Small intestine (tissue), 7 donors: ENCODE data around the gene SEMG1. TPM values are rescaled to one million over a fixed set of nuclear protein-coding genes. Genes with fewer than 3 reads are reported as not detected.

Experiments
- DNase-seq, 2 donors: peaks; one replicate each; pipeline versions ENCODE4 v3.0.0 to v3.0.0-alpha.2; 2013
- FAIRE-seq: peaks from 2 replicates; lab custom pipeline; 2012; peaks lifted over from hg19 to GRCh38; lab: Jason Lieb, UNC
- H3K27ac ChIP-seq, 3 donors: one replicate each; pipeline ENCODE4 v1.5.1; 2013; ENCODE audit warnings: low read length in 2 of 3, mild to moderate bottlenecking in 2 of 3, control low read depth in 1 of 3, inconsistent platforms in 1 of 3, low read depth in 1 of 3, moderate library complexity in 1 of 3
- H3K27me3 ChIP-seq, 3 donors: one replicate each; pipeline ENCODE4 v1.6.1; 2013; ENCODE audit warnings: low read length in 3 of 3, inconsistent platforms in 1 of 3; ENCODE audit not compliant: control insufficient read depth in 3 of 3, insufficient read depth in 3 of 3
- H3K36me3 ChIP-seq, 3 donors: one replicate each; pipeline ENCODE4 v1.6.1; 2013; ENCODE audit warnings: low read length in 3 of 3, inconsistent platforms in 1 of 3, low read depth in 1 of 3, mild to moderate bottlenecking in 1 of 3, moderate library complexity in 1 of 3; ENCODE audit not compliant: control insufficient read depth in 3 of 3, insufficient read depth in 2 of 3
- H3K4me1 ChIP-seq, 3 donors: one replicate each; pipeline ENCODE4 v1.6.1; 2013; ENCODE audit warnings: low read length in 2 of 3, inconsistent platforms in 1 of 3, low read depth in 1 of 3, mild to moderate bottlenecking in 1 of 3, moderate library complexity in 1 of 3; ENCODE audit not compliant: control insufficient read depth in 3 of 3, insufficient read depth in 2 of 3
- H3K4me3 ChIP-seq, 3 donors: one replicate each; pipeline ENCODE4 v1.5.1; 2013; ENCODE audit warnings: low read length in 3 of 3, control low read depth in 1 of 3, inconsistent platforms in 1 of 3, low read depth in 1 of 3, mild to moderate bottlenecking in 1 of 3, moderate library complexity in 1 of 3
- H3K9me3 ChIP-seq, 2 donors: one replicate each; pipeline ENCODE4 v1.6.1; 2013; ENCODE audit warnings: low read depth in 1 of 2, low read length in 1 of 2; ENCODE audit not compliant: control insufficient read depth in 2 of 2, insufficient read depth in 1 of 2
- WGBS, 3 donors: extraction: QIAGEN DNeasy Blood & Tissue Kit; methylation state at CpG; one replicate each; pipeline ENCODE4 v1.1.7; 2013; 5-methylcytosine and 5-hydroxymethylcytosine counted together
- polyA plus RNA-seq, 4 donors: library from polyadenylated mRNA; stranded (reverse) in 3 of 4; unstranded in 1 of 4; fragments of 200-250 nt in 3 of 4; fragments of 120-200 nt in 1 of 4; gene quantifications; one replicate each; pipeline versions ENCODE4 v1.2.1 to v1.2.3, GENCODE V29; 2013
- donor health status: healthy with polysubstance abuse.
- donor health status: control.
- donor health status: control.
- donor health status: Bipolar disorder and iron deficiency.
- donor health status: healthy.

Gene SEMG1
- polyA plus RNA-seq, 4 donors: 0.16 TPM; not detected in 3

DNA sequence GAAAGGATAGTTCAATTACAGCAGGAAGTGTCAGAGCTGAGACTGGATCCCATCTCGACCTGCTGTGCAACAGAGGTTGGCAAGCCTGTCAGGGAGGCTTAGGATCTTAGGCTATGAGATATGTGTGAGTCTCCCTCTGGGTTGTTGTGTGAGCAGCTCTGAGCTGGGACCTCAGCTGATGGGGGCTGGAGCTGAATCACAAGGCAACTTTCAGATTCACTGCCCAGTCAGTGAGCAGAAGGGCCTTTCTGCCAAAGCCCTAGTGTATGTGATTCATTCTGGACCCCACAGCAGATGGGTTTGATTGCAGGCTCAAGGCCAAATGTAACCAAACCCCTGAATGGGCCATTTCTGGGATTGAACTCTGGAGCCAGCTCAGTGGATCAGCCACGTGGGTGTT lies 27.7 kb upstream of the SEMG1 start:
- H3K36me3 ChIP-seq: no peaks in the 10 kb centered on the region

DNA sequence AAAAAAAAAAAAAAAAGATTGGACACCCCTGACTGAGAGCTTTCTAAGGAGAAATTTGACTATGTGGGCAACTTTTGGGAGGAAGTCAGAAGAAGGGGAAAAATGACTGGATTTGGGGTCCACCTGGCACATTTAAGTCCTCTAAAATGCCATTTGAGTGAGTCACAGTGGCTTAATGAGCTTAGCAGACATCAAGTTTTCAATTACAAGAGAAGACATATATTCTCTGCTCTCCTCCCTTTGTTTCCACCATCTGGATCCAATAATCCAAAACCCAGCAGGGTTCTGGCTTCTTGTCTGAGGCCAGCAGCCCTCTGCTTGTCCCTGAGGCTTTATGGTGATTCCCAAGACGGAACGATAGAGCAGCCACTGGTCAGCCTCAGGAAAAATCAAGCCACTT lies 25.2 kb upstream of the SEMG1 start:
- DNase-seq (no peak), FAIRE-seq (no peak)
- no peak overlapping the region for H3K27ac ChIP-seq
- WGBS, 3 donors: 91 to 97% (median 95%) methylated on average over 2 of the region's 2 CpGs
- H3K27me3 ChIP-seq: no peaks in the 10 kb centered on the region
- no peaks in the 10 kb centered on the region for H3K4me1 ChIP-seq
- H3K4me3 ChIP-seq: no peak overlapping the region
- H3K36me3 ChIP-seq: no peaks in the 10 kb centered on the region
- no peaks in the 10 kb centered on the region for H3K9me3 ChIP-seq

More for the DNA sequence above, 27.7 kb upstream of the SEMG1 start:
- no peak for FAIRE-seq
- Histone ChIP-seq H3K4me1 (peaks cover 0 to 10% (median 2%) of the 10 kb centered on the region in 3 donors), H3K9me3 (no peaks in the 10 kb centered on the region), H3K4me3 (no peak overlapping the region), H3K27ac (no peak overlapping the region), H3K27me3 (no peaks in the 10 kb centered on the region)
- no peak for DNase-seq
- 39 to 60% (median 42%) methylated on average over 2 of the region's 2 CpGs for WGBS, 3 donors

DNA sequence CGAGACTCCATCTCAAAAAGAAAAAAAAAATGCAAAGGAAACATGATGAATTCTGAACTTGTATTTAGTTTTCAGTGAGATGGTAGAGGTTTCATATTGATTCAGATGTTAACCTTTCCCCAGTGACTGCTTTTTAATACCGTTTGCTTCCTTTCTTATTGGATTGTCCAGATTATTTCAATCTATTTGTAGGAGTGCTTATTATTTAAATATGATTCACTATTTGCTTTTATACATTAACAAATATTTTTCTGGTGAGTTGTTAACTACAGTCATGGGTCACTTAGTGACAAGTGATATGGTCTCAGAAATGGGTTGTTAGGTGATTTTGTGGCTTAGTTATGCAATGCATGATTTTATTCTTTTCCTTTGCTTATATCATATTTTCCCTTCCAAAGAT lies 23.7 kb upstream of the SEMG1 start:
- H3K27ac ChIP-seq: no peak overlapping the region
- DNase-seq (no peak), FAIRE-seq (no peak)
- no peak overlapping the region for H3K4me3 ChIP-seq
- 78 to 87% (median 81%) methylated on average over 2 of the region's 2 CpGs for WGBS, 3 donors
- H3K9me3 ChIP-seq: no peaks in the 10 kb centered on the region
- H3K27me3 ChIP-seq: no peaks in the 10 kb centered on the region
- no peaks in the 10 kb centered on the region for H3K36me3 ChIP-seq
- no peaks in the 10 kb centered on the region for H3K4me1 ChIP-seq

DNA sequence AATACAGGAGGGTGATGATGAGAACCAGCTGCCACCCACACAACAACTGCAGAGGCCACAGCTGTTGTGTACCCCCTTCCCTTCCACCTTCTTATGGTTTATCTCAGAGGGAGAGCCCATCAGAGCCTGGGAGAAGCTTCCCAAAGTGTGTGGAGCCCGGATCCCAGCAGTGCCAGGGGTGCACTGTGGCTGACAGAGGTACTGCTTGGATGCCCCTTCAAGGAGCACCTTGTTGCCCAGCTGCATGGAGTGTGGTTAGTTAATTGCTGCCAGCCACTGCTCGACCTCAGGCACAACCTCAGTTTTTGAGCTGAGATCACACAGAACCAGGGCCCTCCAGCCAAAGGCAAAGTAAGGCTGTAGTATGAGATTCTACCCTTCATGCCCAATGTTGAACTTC lies 19.1 kb upstream of the SEMG1 start:
- DNase-seq (no peak), FAIRE-seq (no peak)
- no peak overlapping the region for H3K27ac ChIP-seq
- 64 to 70% (median 68%) methylated on average over 2 of the region's 2 CpGs for WGBS, 3 donors
- no peak overlapping the region for H3K4me3 ChIP-seq
- H3K36me3 ChIP-seq: no peaks in the 10 kb centered on the region
- H3K4me1 ChIP-seq: no peaks in the 10 kb centered on the region
- H3K9me3 ChIP-seq: no peaks in the 10 kb centered on the region
- H3K27me3 ChIP-seq: no peaks in the 10 kb centered on the region

DNA sequence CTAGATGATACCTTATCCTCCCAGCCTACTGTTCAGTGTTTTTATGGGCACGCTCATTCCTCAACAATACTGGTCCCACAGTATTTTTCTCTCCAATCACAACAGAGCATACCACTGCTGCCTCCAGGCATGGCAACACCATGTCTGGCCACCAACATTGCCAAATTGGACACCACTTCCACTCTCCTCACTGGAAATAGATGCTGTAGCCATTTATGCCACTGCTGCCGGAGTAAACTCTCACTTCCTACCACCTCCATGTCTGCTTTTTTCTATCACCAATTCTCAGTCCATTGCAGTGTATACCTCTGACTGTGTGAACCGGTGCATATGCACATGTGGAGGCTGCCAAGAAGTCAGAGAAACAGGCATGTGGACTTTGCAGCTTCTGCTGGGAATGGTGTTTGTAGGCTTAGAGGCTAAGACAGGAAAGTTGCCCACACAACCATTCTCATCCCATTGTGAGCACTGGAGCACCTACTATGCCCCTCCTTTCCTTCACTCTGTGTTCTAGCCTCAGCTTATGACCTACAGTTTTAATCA lies 17.7 kb upstream of the SEMG1 start:
- no peaks in the 10 kb centered on the region for H3K36me3 ChIP-seq
- no peaks in the 10 kb centered on the region for H3K27me3 ChIP-seq
- no peak overlapping the region for H3K4me3 ChIP-seq
- H3K9me3 ChIP-seq: no peaks in the 10 kb centered on the region
- DNase-seq (no peak), FAIRE-seq (no peak)
- H3K4me1 ChIP-seq: no peaks in the 10 kb centered on the region
- 83 to 88% (median 86%) methylated on average over 3 of the region's 3 CpGs for WGBS, 3 donors
- H3K27ac ChIP-seq: no peak overlapping the region

DNA sequence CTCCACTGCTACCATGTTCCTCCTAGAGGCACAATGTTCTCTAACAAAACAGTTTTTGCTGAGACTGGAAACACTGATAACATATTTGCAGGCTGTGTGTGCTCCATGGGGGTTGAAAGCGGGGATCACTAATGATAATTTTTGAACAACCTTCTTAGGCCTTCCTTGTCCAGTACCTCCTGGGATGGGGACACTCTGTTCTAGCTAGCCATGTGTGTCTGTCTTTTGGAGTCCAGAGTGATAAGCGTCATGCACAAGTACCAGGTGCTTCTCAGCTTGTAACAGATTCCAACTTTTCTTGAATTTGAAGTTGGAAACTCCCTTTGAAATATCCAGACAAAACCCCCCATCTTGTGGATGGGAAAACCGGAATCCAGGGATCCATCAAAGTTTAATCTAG lies 17.0 kb upstream of the SEMG1 start:
- FAIRE-seq (no peak), DNase-seq (no peak)
- no peaks in the 10 kb centered on the region for H3K4me1 ChIP-seq
- no peaks in the 10 kb centered on the region for H3K36me3 ChIP-seq
- no peak overlapping the region for H3K4me3 ChIP-seq
- no peak overlapping the region for H3K27ac ChIP-seq
- no peaks in the 10 kb centered on the region for H3K27me3 ChIP-seq
- H3K9me3 ChIP-seq: no peaks in the 10 kb centered on the region
- WGBS, 3 donors: 81 to 95% (median 83%) methylated on average over 3 of the region's 3 CpGs

DNA sequence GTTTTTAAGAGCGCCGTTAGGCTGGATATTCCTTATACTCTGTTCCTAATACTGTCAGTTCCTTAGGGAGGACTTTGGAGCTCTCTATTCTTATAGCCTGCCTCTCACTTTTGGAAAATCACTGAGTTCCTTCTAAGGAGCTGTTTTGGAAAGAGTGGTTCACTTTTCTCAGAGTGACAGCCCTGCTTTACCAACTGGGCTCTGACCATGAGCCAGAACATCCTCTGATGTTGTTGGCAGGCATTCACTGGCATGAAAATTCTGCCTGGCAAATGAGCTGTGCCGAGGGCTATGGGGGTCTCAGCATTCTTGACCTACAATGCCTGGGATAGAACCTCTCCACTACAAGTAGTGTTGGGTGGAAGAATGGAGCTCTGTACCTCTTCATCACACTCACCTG lies 14.9 kb upstream of the SEMG1 start:
- 86 to 92% (median 87%) methylated on average over 3 of the region's 3 CpGs for WGBS, 3 donors
- peaks cover 0 to 2% (median 0%) of the 10 kb centered on the region in 3 donors for H3K27me3 ChIP-seq
- H3K36me3 ChIP-seq: no peaks in the 10 kb centered on the region
- no peaks in the 10 kb centered on the region for H3K9me3 ChIP-seq
- H3K4me1 ChIP-seq: no peaks in the 10 kb centered on the region
- no peak overlapping the region for H3K4me3 ChIP-seq
- DNase-seq (no peak), FAIRE-seq (no peak)
- no peak overlapping the region for H3K27ac ChIP-seq

DNA sequence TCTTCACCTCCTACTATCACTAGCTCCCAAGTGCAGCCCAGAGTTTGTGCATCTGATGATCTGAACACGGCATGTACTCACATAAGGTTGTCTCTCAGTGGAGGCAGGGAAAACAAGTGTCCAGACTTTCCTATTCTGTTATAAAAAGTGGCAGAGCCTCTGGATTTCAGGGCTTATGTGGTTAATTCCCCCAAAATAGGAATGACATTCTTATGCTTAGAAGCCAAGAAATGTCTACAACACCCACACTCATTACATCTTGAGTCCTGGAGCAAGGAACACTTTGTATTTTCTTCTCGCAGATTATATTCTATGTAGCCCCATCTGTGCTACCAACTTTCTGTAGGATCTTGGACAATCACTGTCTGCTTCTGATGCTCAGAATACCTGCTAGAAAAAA lies 13.5 kb upstream of the SEMG1 start:
- FAIRE-seq (no peak), DNase-seq (no peak)
- Histone ChIP-seq H3K36me3 (no peaks in the 10 kb centered on the region), H3K27me3 (peaks cover 0 to 7% (median 2%) of the 10 kb centered on the region in 3 donors), H3K4me1 (no peaks in the 10 kb centered on the region), H3K9me3 (no peaks in the 10 kb centered on the region), H3K4me3 (no peak overlapping the region), H3K27ac (no peak overlapping the region)
- 90 to 94% (median 90%) methylated on average over 2 of the region's 2 CpGs for WGBS, 3 donors

DNA sequence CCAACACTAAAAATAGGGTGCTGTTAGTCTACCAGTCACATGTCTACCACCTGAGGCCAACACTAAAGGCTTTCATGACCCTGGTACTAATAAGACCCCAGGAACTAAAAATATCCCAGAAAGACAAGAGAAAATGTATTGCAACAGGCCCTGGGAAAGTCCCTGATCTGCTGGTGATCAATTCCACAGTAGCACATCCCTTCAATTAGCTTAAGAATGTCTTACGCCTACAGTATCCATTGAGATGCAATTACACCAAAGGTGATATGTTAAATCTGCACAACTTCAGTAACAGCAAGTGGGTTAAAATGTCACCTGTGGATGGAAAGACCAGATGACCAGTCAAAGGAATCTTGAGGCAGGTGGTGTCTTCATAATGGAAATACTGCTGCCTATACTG lies 3.1 kb downstream of the SEMG1 start:
- Histone ChIP-seq H3K27me3 (peaks cover 0 to 6% (median 0%) of the 10 kb centered on the region in 3 donors), H3K4me1 (no peaks in the 10 kb centered on the region), H3K9me3 (no peaks in the 10 kb centered on the region), H3K36me3 (no peaks in the 10 kb centered on the region), H3K4me3 (no peak overlapping the region), H3K27ac (no peak overlapping the region)
- FAIRE-seq (no peak), DNase-seq (no peak)
- 90 to 100% (median 100%) methylated on average over 1 of the region's 1 CpG for WGBS, 3 donors
